Ascending aorta (tissue), 2 donors: Measurements from ENCODE around the gene STX18. TPM values are rescaled to one million over a fixed set of nuclear protein-coding genes. Genes with fewer than 3 reads are reported as not detected.

ENCODE experiments used
- DNase-seq, 2 donors: peaks; one replicate each; pipeline ENCODE4 v3.0.0-alpha.2; 2019; ENCODE audit warnings: low spot score in 2 of 2
- H3K27ac ChIP-seq, 2 donors: fragments of 200-600 bp; sonication (generic); one replicate each; pipeline ENCODE4 v1.5.1; 2016 to 2017; ENCODE audit warnings: mild to moderate bottlenecking in 1 of 2
- H3K27me3 ChIP-seq: fragments of 200-600 bp; sonication (generic); one replicate; pipeline ENCODE4 v1.5.1; 2017
- H3K36me3 ChIP-seq, 2 donors: fragments of 200-600 bp; sonication (generic); one replicate each; pipeline ENCODE4 v1.5.1; 2016
- H3K4me1 ChIP-seq, 2 donors: fragments of 200-600 bp; sonication (generic); one replicate each; pipeline ENCODE4 v1.5.1; 2016 to 2017; ENCODE audit warnings: mild to moderate bottlenecking in 1 of 2
- H3K4me3 ChIP-seq, 2 donors: fragments of 200-600 bp; sonication (generic); one replicate each; pipeline ENCODE4 v1.5.1; 2016 to 2017; ENCODE audit warnings: mild to moderate bottlenecking in 1 of 2
- H3K9me3 ChIP-seq, 2 donors: fragments of 200-600 bp; sonication (generic); one replicate each; pipeline ENCODE4 v1.5.1; 2016
- CTCF ChIP-seq, 3 experiments: fragments of 200-600 bp in 2 of 3; fragments of 450-650 bp in 1 of 3; sonication (generic) in 2 of 3; IDR thresholded peaks; one replicate each; pipeline ENCODE4 v1.5.1; 2016 to 2019; ENCODE audit warnings: antibody characterized with exemption in 3 of 3, mild to moderate bottlenecking in 1 of 3, moderate library complexity in 1 of 3
- intact Hi-C: fragments of 100-400 bp; cut with DNase I; formaldehyde crosslinking; loops from one replicate; pipeline ENCODE4 v1.15.1; 2023
- total RNA-seq: library from RNA; depleted of rRNA; stranded (reverse); fragments of >200 nt; gene quantifications from one replicate; pipeline ENCODE4 v1.1.0, GENCODE V29; 2016

STX18 gene
- total RNA-seq, 1 donor from 2014 or later: 28.2 TPM

- H3K36me3 ChIP-seq: no peaks in the 10 kb centered on the region
- no peak overlapping the region for H3K27ac ChIP-seq
- TF ChIP-seq CTCF (IDR thresholded peaks at IDR 0.05): no peak
- H3K9me3 ChIP-seq: no peaks in the 10 kb centered on the region
- no peak for DNase-seq
- no peak overlapping the region for H3K4me3 ChIP-seq
- no peaks in the 10 kb centered on the region for H3K27me3 ChIP-seq
- intact Hi-C loops: no loop called here
- no peaks in the 10 kb centered on the region for H3K4me1 ChIP-seq
Measured at GRCh38 chr4:4480205-4480604, 61.6 kb downstream of the STX18 start.

DNA sequence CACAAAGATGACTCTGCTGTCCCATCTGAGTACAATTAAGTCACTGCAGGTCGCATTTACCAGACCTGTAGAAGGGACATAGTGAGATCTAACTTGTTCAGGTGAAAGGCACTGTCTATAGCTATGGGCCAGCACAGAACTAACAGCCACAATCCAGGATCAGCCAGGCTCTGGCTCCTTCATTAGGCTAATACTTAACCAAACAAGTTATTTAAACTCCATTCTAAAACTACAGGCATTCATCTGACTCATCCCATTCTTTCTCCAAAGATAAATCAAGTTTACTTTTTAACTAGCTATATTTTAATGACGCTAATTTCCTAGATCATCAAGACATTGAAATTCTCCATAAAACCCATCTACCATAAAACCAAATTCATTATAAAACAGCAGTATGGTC, 62.5 kb downstream of the STX18 start:
- intact Hi-C loops: no loop called here
- no peak for TF ChIP-seq CTCF (IDR thresholded peaks at IDR 0.05)

GRCh38 chr4:4477796-4478195, 64.1 kb downstream of the STX18 start:
- TF ChIP-seq CTCF (IDR thresholded peaks at IDR 0.05): no peak
- Histone ChIP-seq H3K27me3 (no peaks in the 10 kb centered on the region), H3K36me3 (no peaks in the 10 kb centered on the region), H3K27ac (no peak overlapping the region), H3K9me3 (no peaks in the 10 kb centered on the region), H3K4me1 (no peaks in the 10 kb centered on the region), H3K4me3 (no peak overlapping the region)
- intact Hi-C loops: no loop called here
- no peak for DNase-seq

More for the DNA sequence above, 62.5 kb downstream of the STX18 start:
- no peaks in the 10 kb centered on the region for H3K27me3 ChIP-seq
- H3K27ac ChIP-seq: no peak overlapping the region
- DNase-seq: no peak
- no peak overlapping the region for H3K4me3 ChIP-seq
- no peaks in the 10 kb centered on the region for H3K4me1 ChIP-seq
- H3K9me3 ChIP-seq: no peaks in the 10 kb centered on the region
- no peaks in the 10 kb centered on the region for H3K36me3 ChIP-seq

DNA sequence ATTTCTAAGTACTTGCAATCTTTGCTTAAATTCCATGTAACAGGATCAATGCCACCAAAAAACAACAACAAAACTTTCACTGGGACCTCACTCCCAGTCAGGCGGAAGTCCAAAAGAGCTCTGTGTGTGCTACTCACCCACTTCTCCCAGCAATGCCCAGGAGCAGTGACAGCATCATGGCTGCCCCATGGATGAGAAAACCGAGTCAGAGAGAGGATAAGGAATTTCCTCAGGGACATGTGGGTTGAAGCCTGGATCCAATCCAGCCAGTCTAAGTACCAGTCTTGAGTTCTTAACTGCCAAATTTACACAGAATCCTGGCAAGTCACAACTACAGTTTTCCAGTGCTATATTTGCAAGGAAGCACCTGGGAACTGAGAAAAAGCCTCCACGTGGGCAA, 64.5 kb downstream of the STX18 start:
- H3K27me3 ChIP-seq: no peaks in the 10 kb centered on the region
- no peak overlapping the region for H3K27ac ChIP-seq
- no peaks in the 10 kb centered on the region for H3K36me3 ChIP-seq
- H3K9me3 ChIP-seq: no peaks in the 10 kb centered on the region
- intact Hi-C loops: no loop called here
- H3K4me1 ChIP-seq: no peaks in the 10 kb centered on the region
- no peak for TF ChIP-seq CTCF (IDR thresholded peaks at IDR 0.05)
- H3K4me3 ChIP-seq: no peak overlapping the region
- no peak for DNase-seq

DNA sequence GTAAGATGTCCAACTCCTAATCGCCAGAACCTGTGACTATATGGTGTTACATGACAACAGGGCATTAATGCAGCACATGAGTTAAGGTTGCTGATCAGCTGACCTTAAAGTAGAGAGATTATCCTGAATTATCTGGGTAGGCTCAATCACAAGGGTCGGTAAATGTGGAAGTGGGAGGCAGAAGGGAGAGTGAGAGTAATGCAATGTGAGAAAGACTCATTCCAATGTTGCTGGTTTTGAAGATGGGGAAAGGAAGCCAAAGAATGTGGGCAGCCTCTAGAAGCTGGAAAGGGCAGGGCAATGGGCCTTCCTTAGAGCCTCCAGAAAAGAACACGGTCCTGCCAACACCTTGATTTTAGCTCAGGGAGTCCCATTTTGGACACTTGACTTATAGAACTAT, 67.4 kb downstream of the STX18 start:
- Histone ChIP-seq H3K4me3 (no peak overlapping the region), H3K4me1 (no peaks in the 10 kb centered on the region), H3K27ac (no peak overlapping the region), H3K36me3 (peaks cover 12 to 18% of the 10 kb centered on the region in 2 donors), H3K9me3 (no peaks in the 10 kb centered on the region), H3K27me3 (no peaks in the 10 kb centered on the region)
- DNase-seq: no peak
- intact Hi-C loops: no loop called here
- no peak for TF ChIP-seq CTCF (IDR thresholded peaks at IDR 0.05)

DNA sequence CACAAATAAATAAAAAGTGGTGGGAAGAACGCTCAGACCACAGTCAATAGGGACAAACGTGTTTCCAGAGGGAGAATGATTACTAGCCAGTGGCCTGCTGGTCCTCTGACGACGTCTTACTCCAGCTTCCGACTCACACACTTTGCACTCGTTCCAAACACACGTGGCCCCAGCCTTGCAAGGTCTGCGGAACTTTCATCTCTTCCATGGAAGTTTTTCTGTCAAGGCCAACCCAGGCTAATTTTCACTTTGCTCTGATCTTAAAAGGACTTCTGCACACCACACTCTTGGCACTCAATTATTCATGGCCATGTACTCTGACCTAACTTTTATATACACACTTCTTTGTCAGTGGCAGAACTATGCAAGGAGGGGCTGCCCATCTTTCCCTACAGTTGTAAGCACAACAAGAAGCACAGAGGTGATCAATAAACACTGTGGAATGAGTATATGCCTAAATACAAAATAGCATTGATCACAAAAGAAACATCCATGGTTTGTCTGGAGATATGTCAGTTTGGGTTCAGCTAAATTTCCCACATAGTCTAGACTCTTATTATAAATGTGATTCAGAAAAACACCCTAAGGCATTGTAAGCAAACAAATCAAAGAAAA, 69.4 kb downstream of the STX18 start:
- Histone ChIP-seq H3K4me1 (no peaks in the 10 kb centered on the region), H3K27ac (no peak overlapping the region), H3K9me3 (no peaks in the 10 kb centered on the region), H3K27me3 (no peaks in the 10 kb centered on the region), H3K4me3 (no peak overlapping the region), H3K36me3 (peaks cover 28 to 38% of the 10 kb centered on the region in 2 donors)
- no peak for DNase-seq
- intact Hi-C loops: no loop called here
- TF ChIP-seq CTCF (IDR thresholded peaks at IDR 0.05): no peak
